ENCODE data around the gene MYLK.

MYLK gene

DNA sequence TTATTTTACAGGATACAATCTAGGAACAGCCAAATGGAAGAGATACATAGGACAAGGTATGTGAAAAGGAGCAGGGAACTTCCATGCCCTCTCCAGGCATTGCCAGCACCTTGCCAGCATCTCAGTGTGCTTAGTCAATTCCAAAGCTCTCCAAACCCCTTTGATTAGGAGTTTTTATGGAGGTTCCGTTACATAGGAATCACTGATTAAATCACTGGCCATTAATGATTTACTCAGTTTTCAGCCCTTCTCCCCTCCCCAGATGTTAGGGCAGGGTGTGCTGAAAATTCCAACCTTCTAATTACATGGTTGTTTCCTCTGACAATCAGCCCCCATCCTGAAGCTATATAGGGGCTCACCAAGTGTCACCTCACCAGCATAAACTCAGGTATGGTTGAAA lies 11.5 kb downstream of the MYLK start:
- no peak for DNase-seq (ENCODE audit: low read depth)

DNA sequence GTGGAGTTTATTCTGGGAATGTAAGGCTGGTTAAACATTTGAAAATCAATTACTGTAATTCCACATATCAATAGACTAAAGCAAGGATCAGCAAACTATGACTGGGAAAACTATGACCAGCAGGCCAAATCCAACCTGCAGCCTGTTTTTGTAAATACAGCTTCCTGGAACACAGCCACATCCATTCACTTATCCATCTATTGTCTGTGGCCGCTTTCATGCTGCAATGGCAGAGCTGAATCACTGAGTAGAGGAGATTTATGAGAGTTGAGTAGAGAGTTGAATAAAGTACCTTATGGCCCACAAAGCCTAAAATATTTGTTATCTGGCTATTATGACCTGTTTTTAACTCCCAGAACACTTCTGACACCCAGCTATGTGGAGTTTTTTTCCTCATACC lies 12.2 kb downstream of the MYLK start:
- no peak for DNase-seq (ENCODE audit: low read depth)

DNA sequence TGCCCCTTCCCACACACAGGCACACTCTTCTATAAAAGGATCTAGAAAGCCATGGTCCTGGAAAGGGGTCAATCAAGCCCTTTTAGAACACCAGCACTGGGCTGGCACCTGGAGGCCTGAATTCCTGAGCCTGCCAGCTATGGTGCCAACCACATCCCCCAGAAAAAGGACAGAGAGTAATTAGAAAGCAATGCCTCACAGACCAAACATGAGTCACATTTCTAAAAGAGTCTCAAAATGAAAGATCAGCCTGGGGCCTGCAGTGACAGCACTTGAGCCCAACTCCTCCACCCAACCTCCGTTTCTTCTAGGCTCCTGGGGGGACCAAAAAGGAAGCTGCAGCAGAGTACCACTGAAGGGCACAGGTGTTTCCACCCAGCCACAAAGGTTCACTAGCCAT lies 14.1 kb downstream of the MYLK start:
- no peak for DNase-seq (ENCODE audit: low read depth)

DNA sequence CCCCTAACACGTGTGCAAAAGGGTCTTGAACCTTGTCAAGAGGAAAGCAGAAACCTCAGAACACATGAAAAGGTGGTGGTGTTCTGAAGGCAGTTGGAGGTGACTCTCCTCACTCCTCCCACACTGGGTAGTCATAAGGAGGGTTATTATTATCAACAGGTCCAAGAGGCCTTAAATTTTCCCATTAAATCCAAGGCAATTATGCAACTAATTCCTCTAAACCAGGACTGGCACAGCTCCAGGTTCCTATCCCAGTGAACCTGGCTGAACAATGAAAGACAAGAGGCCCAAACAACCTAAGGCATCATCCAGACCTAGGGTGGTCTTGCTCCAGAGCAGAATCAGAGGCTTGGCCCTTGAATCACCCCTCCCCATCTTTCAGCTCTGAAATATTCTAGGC lies 15.0 kb downstream of the MYLK start:
- DNase-seq (ENCODE audit: low read depth) = no peak

DNA sequence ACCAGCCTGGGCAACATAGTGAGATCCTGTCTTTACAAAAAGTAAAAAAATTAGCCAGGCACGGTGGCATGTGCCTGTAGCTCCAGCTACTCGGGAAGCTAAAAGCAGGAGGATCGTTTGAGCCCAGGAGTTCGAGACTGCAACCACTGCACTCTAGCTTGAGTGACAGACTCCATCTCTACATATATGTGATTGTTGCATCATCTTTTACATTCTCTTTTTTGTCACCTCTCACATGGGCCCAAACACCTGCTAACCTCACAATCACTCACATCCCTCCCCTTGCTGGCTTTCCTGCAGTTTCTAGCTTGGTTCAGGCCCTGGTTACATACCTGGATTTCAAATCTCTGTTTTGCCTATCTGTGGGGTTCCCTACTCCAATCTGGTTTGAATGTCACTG lies 19.4 kb downstream of the MYLK start:
- DNase-seq (ENCODE audit: low read depth) = no peak

DNA sequence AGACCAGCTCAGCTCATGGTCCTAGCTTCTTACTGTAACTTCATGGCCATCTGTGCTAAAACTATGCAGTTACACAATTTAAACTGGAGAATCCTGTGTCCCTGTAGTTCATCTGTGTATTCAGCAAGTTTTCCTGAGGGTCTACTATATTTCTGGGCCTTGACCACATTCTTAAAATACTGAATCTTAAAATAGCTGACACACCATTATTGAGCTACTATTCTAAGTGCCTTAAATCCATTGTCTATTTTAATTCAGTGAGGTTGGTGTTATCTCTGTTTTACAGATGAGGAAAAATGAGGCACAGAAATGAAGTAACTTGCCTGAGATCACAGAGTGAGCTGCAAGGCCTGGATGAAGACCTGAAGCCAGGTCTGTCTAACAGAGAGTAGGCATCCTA lies 22.0 kb downstream of the MYLK start:
- no peak for DNase-seq (ENCODE audit: low read depth)

DNA sequence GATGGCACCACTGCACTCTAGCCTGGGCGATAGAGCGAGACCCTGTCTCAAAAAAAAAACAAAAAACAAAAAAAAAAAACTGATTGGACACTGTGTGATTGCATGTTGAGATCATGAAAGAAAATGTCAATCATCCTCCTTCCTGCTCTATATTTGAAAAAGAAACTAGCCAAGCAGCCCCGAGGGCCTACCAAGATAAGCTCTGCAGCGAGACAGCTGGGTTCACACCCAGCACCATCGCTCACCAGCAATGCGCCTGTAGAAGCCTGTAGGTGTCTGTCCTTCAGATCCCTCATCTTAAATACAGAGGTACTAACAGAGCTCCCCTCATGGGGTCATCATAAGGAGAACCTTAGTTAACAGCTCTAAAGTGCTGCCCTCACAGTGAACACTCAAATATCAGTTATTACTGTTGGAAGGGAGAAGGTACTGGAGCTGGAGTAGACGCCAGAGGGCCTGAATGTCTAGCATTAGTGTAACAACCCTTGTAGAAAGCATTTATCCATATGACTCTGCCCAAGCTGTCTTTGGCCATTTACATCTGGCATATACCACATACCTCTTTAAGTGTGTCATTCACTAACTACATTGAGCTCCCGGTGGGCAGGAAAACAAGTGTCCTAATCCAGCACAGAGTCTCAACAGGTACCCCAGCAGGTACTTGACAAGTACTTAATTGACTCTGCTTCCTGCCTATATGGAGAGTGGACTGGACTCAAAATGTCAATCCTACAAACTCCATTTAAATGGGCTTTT lies 22.9 kb downstream of the MYLK start:
- DNase-seq (ENCODE audit: low read depth) = no peak

DNA sequence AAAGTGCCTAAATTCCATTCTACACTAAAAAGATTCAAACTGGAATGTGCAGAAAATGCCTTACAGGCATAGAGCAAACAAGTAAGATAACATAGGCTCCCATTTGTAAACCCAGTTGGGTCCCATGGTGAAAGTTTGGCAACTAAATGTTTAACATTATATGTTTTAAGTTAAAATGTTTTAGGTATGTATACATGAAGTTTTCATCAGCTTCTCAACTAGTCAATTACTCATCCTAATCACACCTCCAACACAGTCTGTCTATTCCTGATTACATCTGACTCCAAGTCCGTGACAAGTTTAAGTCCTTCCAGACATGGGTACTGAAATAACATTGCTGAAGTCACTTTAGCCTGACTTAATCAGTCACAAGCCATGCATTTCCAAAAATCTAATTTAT lies 25.0 kb downstream of the MYLK start:
- no peak for DNase-seq (ENCODE audit: low read depth)

DNA sequence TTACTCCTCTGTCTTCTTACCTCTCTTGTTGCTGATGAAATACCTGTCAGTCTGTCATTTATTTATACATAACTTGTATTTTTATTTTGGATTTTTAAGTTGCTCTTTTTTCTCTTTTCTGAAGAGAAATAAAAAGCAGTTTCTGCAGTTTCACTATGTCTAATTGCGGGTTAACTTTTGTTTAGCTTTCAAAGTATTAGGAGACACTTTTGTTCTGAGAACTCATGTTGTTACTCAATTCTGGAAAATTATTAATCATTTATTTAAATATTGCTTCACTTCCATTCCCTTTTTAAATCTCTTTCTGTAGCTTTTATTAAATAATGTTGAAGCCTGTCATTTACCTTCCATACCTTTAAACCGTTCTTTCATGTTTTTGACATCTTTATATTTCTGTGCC lies 29.2 kb downstream of the MYLK start:
- no peak for DNase-seq (ENCODE audit: low read depth)

DNA sequence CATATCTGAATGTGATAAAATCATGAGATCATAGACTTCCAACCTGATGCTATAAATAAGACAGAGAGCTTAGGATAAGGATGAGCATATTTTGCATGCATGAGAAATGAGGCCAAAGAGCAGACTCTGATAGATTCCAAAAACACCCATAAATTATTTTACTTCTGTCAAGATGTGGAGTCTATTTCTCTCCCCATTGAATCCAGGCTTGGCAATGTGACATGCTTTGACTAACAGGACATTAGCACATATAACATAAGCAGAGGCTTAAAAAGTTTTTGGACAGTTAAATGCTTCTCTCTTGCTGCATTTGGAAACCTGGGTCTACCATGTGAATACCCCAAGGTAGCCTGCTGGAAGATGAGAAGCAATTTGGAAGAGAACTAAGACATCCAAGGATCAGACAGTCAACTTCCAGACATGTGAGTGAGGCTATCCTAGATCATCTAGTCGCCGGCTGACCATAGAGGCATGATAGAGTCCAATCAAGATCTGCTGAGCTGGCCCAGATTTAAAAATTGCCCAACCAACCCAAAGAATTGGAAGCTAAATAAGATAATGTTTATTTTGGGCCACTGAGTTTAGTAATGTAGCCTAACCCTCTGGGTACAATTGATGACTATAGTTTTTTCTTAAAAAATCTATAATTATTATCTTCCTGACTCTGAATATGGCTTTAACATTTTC lies 30.3 kb downstream of the MYLK start:
- no peak for DNase-seq (ENCODE audit: low read depth)

DNA sequence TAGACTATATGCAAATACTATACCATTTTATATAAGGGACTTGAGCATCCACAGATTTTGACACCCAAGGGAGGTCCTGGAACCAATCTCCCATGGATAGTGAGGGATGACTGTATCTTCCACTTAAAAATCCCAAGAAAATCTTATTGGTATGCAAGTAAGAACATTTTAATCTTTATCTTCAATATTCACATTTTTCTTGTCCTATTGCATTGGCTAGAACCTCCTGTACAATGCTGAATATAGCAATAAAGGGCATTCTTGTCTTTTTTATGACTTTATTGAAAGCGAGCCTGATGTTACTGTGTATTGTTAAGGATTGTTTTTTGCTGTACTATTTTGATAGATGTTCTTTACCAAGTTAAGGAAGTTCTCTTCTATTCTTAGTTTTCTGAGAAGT lies 36.9 kb downstream of the MYLK start:
- DNase-seq (ENCODE audit: low read depth) = no peak

DNA sequence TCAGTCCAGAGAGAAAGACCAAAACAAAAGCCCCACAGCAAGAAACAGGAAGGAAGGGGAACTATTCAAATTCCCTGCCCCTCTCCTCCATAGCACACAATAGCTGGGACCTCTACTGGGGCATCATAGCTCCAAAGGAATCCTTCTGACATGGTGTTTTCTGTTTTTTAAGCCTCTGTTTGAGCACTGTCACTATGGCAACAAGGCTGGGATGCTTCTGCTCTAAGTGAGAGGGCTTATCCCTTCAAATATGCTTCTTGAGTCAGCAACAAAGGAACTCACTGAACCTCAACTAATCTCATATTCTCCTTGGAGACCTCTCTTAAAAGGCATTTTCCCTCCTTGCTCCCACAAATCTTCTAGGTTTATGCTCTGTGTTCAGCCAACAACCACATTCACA lies 40.5 kb downstream of the MYLK start:
- DNase-seq (ENCODE audit: low read depth) = no peak

DNA sequence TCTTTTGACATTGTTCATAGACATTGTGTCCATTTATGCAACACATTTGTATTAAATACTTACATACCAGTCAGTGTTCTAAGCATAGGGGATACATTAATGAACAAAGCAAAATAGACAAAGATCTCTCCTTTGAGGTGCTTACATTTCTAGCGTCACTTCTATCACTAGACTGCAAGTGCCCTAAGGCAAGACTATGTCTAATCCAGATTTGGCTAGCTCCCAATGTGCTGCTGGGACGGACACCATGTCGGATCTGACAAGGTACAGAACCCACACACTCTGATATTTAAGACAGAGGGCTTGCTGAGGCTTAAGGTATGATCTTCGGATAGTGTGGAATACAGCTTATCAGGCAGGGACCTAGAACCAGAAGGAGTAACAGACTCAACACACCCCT lies 41.4 kb downstream of the MYLK start:
- no peak for DNase-seq (ENCODE audit: low read depth)

DNA sequence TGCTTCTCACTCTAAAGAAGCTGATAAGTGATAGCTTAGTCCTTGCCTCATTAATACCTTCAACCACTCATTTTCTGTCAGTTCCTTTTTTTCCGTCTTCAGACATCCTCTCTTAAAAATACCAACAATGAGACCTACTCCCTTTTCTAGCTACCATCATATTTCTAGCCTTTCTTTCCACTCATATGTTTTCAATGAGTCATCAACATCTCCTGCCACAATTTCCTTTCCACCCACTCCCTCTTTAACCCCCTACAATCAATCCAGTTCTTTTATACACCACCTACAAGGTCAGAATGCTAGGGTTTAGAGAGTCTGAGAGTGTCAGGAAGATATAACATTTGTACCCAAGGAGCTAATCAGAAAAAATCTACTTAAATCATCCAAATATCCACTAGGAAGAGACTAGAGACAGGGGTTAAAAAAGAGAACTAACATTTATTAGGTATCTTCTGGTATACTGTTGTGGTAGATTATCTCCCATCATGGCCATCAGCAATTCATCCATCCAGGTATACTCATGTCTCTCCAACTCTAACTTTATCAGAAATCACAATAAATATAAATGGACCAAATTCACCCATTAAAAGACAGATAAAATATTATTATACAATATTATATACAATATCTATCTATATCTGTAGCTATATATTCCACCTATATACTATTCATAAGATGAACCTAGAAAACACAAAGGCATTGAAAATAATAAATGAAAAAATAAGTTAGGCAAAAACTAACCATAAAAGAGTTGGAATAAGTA lies 42.5 kb downstream of the MYLK start:
- DNase-seq (ENCODE audit: low read depth) = no peak

DNA sequence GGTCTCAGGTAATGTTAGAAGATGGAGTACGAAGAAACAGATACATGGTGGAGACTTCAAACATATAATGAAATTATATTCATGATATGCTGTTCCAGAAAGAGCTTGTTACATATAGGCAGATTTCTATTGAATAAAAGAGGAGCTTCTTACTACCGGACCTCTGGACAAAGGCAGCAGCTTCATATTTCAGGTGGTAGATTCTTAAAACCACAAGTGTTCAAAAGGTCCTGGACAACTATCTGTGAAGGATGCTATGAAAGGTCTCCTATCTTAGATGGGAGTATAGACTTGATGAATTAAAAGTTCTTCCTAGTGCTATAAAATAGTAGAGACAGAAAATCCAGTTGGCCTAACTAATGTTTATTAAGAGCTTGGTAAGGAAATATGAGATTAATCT lies 43.2 kb downstream of the MYLK start:
- no peak for DNase-seq (ENCODE audit: low read depth)

DNA sequence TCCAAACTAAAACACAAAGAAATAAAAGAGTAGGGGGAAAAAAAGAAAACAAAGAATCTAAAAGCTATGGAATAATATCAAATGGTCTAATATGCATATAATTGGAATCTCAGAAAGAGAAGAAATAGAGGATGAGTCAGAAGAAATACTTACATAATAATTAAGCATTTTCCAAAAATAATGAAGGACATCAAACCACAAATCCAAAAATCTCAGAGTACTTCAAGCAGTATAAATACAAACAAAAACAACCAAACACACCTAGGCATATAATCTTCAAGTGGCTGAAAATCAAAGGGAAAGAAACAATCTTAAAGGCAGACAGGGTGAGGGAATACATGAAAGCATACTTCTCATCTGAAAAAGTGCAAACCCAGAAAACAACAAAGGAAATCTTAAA lies 46.3 kb downstream of the MYLK start:
- DNase-seq (ENCODE audit: low read depth) = no peak

DNA sequence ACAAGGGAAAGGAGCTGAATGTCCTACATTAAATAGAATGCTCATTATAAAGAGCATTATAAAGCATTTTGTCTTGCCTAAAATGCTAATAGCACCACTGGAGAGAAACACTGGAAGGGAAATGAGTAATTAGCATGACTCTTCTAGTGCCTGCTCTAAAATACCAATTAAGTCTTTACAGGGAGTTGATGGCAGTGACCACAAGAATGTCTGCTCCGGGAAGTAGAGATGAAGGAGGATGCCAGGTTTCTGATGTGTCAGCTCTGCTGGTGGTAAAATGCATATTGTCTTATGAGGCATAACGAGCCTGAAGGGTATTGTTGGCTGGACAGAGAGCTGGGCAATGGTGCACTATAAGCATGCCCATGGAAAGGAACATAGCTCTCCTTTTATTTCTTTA lies 49.5 kb downstream of the MYLK start:
- no peak for DNase-seq (ENCODE audit: low read depth)

DNA sequence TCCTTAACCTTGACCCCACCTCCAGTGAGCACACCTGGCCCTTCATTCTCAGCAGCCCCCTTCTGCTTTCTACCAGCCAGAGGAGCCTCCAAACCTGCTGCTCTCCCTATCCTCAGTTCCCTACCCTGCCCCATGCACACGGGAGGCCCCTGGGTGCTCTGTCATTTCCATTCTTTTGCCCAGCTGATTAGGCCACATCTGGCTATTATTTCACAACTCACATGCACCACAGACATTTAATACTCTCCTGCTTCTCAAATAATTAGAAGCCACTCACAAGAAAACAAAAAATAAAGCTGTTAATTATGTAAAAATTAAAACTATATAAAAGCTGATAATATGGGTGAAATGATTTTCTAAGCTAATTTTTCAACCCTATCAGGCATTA lies 50.7 kb downstream of the MYLK start:
- no peak for DNase-seq (ENCODE audit: low read depth)

DNA sequence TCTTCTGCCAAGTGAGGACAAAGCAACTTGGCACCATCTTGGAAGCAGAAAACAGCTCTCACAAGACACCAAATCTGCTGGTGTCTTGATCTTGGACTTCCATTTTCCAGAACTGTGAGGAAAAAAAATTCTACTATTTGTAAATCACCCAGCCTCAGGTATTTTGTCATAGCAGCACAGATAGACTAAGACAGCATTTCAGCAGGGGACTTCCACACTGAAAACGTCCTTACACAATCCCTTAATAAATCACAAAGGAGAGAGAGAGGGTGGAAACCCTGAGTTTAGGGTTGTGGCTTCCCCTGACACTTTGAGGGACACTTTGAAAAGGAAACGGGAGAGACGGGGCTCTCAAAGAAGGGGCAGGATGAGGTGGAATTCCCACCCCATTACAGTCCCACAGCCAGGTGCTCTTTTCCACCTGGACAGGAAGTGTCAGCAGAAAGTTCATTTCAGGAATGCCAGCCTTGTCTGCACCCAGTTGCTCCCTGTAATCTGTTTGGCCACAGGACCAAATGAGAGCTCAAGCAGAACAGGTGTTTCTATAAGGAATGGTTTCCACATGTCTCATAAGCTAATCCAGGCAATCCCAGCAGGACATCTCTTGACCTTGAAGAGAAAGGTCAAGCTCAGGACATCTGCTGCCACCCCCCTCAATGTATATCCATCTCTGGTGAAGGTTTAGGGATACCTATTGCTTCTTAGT lies 51.3 kb downstream of the MYLK start:
- no peak for DNase-seq (ENCODE audit: low read depth)

DNA sequence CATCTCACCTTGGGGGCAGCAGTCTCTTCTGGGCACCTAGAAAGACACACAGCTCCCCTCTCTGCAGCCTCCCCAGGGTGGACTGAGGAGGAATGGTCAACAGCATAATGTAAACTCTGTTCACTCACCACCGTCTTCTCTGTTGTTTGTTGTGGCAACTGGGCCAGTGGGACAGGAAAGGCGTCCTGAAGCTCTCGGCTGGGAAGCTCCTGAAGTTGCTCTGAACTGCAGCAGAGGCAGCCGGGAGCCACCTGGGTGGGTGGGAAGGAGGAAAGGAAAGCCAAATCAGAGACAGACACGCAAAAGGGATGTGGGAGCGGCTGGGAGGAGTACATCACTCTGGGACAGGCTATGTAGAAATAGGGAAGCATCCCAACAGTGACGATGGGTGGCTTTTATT lies 52.7 kb downstream of the MYLK start:
- no peak for DNase-seq (ENCODE audit: low read depth)

DNA sequence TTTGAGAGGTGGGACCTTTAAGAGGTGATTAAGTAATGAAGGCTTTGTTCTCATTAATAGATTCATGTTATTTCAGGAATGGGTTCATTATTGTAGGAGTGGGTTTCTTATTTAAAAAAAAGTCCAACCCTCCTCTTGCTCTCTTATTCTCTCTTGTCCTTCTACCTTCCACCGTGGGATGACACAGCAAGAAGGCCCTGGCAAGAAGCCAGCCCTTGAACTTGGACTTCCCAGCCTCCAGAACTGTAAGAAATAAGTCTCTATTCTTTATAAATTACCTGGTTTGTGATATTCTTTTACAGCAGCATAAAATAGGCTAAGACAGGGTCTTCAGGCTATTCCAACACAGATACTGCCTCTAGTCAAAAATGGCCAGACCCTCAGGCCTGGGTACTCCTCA lies 62.2 kb downstream of the MYLK start:
- DNase-seq (ENCODE audit: low read depth) = no peak

DNA sequence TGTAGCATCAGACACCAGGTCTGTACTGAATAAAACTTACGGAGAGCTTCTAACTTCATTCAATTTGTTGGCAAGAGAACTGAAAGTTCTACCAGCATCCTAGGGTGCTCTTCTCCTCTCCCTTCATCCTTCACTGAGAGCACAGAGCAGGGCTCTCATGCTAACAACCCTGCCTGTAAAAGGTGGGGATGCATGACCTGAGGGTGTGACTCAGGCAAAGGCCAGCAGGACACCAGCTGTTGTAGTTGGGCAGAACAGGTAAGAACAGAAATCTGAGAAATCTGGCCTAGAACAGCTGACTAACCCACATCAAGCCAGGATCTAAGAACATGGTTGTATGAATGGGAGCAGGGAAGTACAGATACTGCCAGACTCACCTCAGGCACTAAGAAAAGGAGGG lies 64.2 kb downstream of the MYLK start:
- DNase-seq (ENCODE audit: low read depth) = no peak

DNA sequence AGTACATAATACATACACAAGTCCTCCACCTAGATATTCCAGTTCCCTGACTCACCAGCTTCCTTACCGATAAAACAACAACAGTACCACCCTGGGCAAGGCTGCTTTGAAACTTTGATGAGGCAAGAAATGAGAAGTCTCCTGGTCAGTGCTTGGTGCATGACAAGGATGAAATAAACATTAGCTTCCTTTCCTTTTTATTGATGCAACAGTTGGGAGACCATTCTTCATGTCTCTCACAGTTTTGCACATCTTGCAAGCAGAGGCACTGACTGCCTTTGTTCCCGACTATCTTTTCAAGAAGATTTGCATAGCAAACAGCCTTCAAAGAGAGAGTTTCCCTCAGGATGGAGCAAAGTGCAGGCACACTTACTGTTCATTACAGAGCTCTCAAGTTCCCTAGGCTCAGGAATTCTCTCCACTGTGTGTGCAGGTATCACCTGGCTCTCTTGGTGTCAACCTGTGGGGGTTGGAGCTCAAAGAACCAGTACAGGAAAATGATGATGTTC lies 65.2 kb downstream of the MYLK start:
- no peak for DNase-seq (ENCODE audit: low read depth)
